Liver (tissue), 9 donors: ENCODE measurements around the gene CENPU. TPM values are rescaled to one million over a fixed set of nuclear protein-coding genes. Genes with fewer than 3 reads are reported as not detected.
A peak's percentile ranks its signal among the peaks of the same experiment; 100 is the strongest.

Source experiments
- DNase-seq: peaks from one replicate; pipeline ENCODE4 v3.0.0-alpha.2; 2017; ENCODE audit warnings: low spot score
- H3K27ac ChIP-seq, 2 donors: one replicate each; pipeline ENCODE4 v1.7.0; 2013; ENCODE audit warnings: inconsistent platforms in 2 of 2, low read length in 2 of 2, control low read depth in 1 of 2, low read depth in 1 of 2, mild to moderate bottlenecking in 1 of 2
- H3K27me3 ChIP-seq, 4 donors: one replicate each; pipeline versions ENCODE4 v1.6.1 to v1.7.0; 2013; ENCODE audit warnings: low read length in 3 of 4, inconsistent platforms in 1 of 4, mild to moderate bottlenecking in 1 of 4, moderate library complexity in 1 of 4; ENCODE audit not compliant: control insufficient read depth in 4 of 4, insufficient read depth in 4 of 4
- H3K36me3 ChIP-seq, 4 donors: one replicate each; pipeline versions ENCODE4 v1.6.1 to v1.7.0; 2013; ENCODE audit warnings: low read length in 3 of 4, mild to moderate bottlenecking in 3 of 4, low read depth in 1 of 4, moderate library complexity in 1 of 4; ENCODE audit not compliant: control insufficient read depth in 4 of 4, insufficient read depth in 3 of 4
- H3K4me1 ChIP-seq, 4 donors: one replicate each; pipeline versions ENCODE4 v1.6.1 to v1.7.0; 2013; ENCODE audit warnings: low read length in 3 of 4, mild to moderate bottlenecking in 3 of 4, moderate library complexity in 1 of 4; ENCODE audit not compliant: control insufficient read depth in 4 of 4, insufficient read depth in 4 of 4
- H3K4me3 ChIP-seq, 3 donors: one replicate each; pipeline versions ENCODE4 v1.6.1 to v1.7.0; 2013; ENCODE audit warnings: low read length in 3 of 3, control low read depth in 1 of 3, low read depth in 1 of 3, mild to moderate bottlenecking in 1 of 3
- H3K9ac ChIP-seq, 2 donors: one replicate each; pipeline ENCODE4 v1.7.0; 2013; ENCODE audit warnings: low read length in 2 of 2, mild to moderate bottlenecking in 2 of 2, moderate library complexity in 2 of 2, control low read depth in 1 of 2, low read depth in 1 of 2
- H3K9me3 ChIP-seq, 4 donors: one replicate each; pipeline versions ENCODE4 v1.6.1 to v1.7.0; 2013; ENCODE audit warnings: low read length in 3 of 4; ENCODE audit not compliant: control insufficient read depth in 4 of 4
- ATF3 ChIP-seq: IDR thresholded peaks from 2 replicates; pipeline ENCODE4 v1.6.1; 2016; ENCODE audit warnings: antibody characterized with exemption
- CTCF ChIP-seq: fragments of 150-350 bp; IDR thresholded peaks from 2 replicates; pipeline ENCODE4 v1.5.1; 2017; ENCODE audit warnings: improper control_type of control experiment, low read depth, low read length; ENCODE audit not compliant: missing input control
- EGR1 ChIP-seq, 2 donors: IDR thresholded peaks; 2 replicates each; pipeline ENCODE4 v1.6.1; 2016 to 2018; ENCODE audit warnings: antibody characterized with exemption in 2 of 2, low read depth in 2 of 2
- FOXA1 ChIP-seq: IDR thresholded peaks from 2 replicates; pipeline ENCODE4 v1.6.1; 2016; ENCODE audit warnings: antibody characterized with exemption
- FOXA2 ChIP-seq: IDR thresholded peaks from 2 replicates; pipeline ENCODE4 v1.6.1; 2016; ENCODE audit warnings: antibody characterized with exemption
- GABPA ChIP-seq, 2 donors: IDR thresholded peaks in 1 of 2; conservative IDR thresholded peaks in 1 of 2; 2 replicates each; pipeline ENCODE4 v1.6.1; 2016; ENCODE audit warnings: antibody characterized with exemption in 2 of 2, mild to moderate bottlenecking in 1 of 2, moderate library complexity in 1 of 2
- HNF4A ChIP-seq, 2 donors: conservative IDR thresholded peaks; 2 replicates each; pipeline ENCODE4 v1.6.1; 2016; ENCODE audit warnings: antibody characterized with exemption in 2 of 2, mild to moderate bottlenecking in 2 of 2
- HNF4G ChIP-seq: IDR thresholded peaks from 2 replicates; pipeline ENCODE4 v1.6.1; 2016; ENCODE audit warnings: antibody characterized with exemption
- JUND ChIP-seq, 2 donors: IDR thresholded peaks; 2 replicates each; pipeline ENCODE4 v1.6.1; 2016; ENCODE audit warnings: antibody characterized with exemption in 2 of 2
- MAX ChIP-seq: IDR thresholded peaks from 2 replicates; pipeline ENCODE4 v1.6.1; 2016; ENCODE audit warnings: antibody characterized with exemption
- NR2F2 ChIP-seq: IDR thresholded peaks from 2 replicates; pipeline ENCODE4 v1.6.1; 2016; ENCODE audit warnings: antibody characterized with exemption
- RAD21 ChIP-seq, 2 donors: IDR thresholded peaks; 2 replicates each; pipeline ENCODE4 v1.6.1; 2016; ENCODE audit warnings: antibody characterized with exemption in 2 of 2, mild to moderate bottlenecking in 2 of 2
- REST ChIP-seq: IDR thresholded peaks from 2 replicates; pipeline ENCODE4 v1.6.1; 2016; ENCODE audit warnings: antibody characterized with exemption, mild to moderate bottlenecking
- RXRA ChIP-seq, 2 donors: IDR thresholded peaks; 2 replicates each; pipeline ENCODE4 v1.6.1; 2017 to 2018; ENCODE audit warnings: antibody characterized with exemption in 2 of 2, mild to moderate bottlenecking in 1 of 2
- SP1 ChIP-seq: IDR thresholded peaks from 2 replicates; pipeline ENCODE4 v1.6.1; 2018; ENCODE audit warnings: antibody characterized with exemption, mild to moderate bottlenecking
- TAF1 ChIP-seq: conservative IDR thresholded peaks from 2 replicates; pipeline ENCODE4 v1.6.1; 2016; ENCODE audit warnings: antibody characterized with exemption, mild to moderate bottlenecking
- YY1 ChIP-seq: IDR thresholded peaks from 2 replicates; pipeline ENCODE4 v1.6.1; 2016; ENCODE audit warnings: antibody characterized with exemption, mild to moderate bottlenecking
- WGBS: extraction: QIAGEN DNeasy Blood & Tissue Kit; methylation state at CpG from one replicate; pipeline ENCODE4 v1.1.7; 2013; 5-methylcytosine and 5-hydroxymethylcytosine counted together
- polyA plus RNA-seq, 2 donors: library from polyadenylated mRNA; stranded (reverse) in 1 of 2; unstranded in 1 of 2; fragments of 200-250 nt in 1 of 2; fragments of >200 nt in 1 of 2; fragmentation: Nextera tagmentation in 1 of 2; extraction: Ambion mirVana in 1 of 2; gene quantifications; one replicate each; pipeline versions ENCODE4 v1.2.1 to v1.2.3, GENCODE V29; 2013 to 2015
- total RNA-seq, 2 donors: library from RNA; depleted of rRNA; stranded (reverse); fragments of >200 nt; gene quantifications; one replicate each; pipeline ENCODE4 v1.2.3, GENCODE V29; 2014
- TF ChIP-seq, protein P1 (sequence below): IDR thresholded peaks from 2 replicates; pipeline ENCODE4 v1.6.1; 2016; ENCODE audit warnings: antibody characterized with exemption
- donor health status: healthy.
- donor health status: healthy.
- donor health status: healthy.
- donor health status: healthy.
- donor health status: healthy.

Gene CENPU
- total and polyA plus RNA-seq, 4 donors, result 1.2 to 22.0 (median 1.8) TPM

- peaks cover 3 to 42% (median 27%) of the 10 kb centered on the region in 4 donors for H3K4me1 ChIP-seq
- WGBS, result 17% methylated on average over 10 of the region's 10 CpGs
- peak overlapping the region; percentile 67 to 73 for H3K27ac ChIP-seq
- no peaks in the 10 kb centered on the region for H3K27me3 ChIP-seq
- H3K9me3 ChIP-seq, result no peaks in the 10 kb centered on the region
- no peak overlapping the region for H3K4me3 ChIP-seq
- H3K9ac ChIP-seq, result peak overlapping the region in 1 of 2 donors; percentile 23
- H3K36me3 ChIP-seq, result no peaks in the 10 kb centered on the region
- peak; percentile 79 for DNase-seq
- TF ChIP-seq YY1 (no peak), HNF4G (no peak), REST (no peak), JUND (IDR thresholded peaks at IDR 0.05) (peak in 1 of 2 donors; percentile 7), TAF1 (no peak), FOXA2 (no peak), RAD21 (IDR thresholded peaks at IDR 0.05) (peak; percentile 83 to 85), ATF3 (peak; percentile 33), FOXA1 (peak; percentile 16), RXRA (IDR thresholded peaks at IDR 0.05) (peak in 1 of 2 donors; percentile 15), EGR1 (IDR thresholded peaks at IDR 0.05; ENCODE audit: low read depth in 2 of 2) (peak in 1 of 2 donors; percentile 16), CTCF (peak; percentile 53), MAX (no peak), NR2F2 (peak; percentile 26), SP1 (peak; percentile 62), GABPA (IDR thresholded peaks at IDR 0.05 in 1 of 2, conservative IDR thresholded peaks at IDR 0.05 in 1 of 2) (no peak), HNF4A (conservative IDR thresholded peaks at IDR 0.05) (peak in 1 of 2 donors; percentile 25)
- TF ChIP-seq, protein P1, sequence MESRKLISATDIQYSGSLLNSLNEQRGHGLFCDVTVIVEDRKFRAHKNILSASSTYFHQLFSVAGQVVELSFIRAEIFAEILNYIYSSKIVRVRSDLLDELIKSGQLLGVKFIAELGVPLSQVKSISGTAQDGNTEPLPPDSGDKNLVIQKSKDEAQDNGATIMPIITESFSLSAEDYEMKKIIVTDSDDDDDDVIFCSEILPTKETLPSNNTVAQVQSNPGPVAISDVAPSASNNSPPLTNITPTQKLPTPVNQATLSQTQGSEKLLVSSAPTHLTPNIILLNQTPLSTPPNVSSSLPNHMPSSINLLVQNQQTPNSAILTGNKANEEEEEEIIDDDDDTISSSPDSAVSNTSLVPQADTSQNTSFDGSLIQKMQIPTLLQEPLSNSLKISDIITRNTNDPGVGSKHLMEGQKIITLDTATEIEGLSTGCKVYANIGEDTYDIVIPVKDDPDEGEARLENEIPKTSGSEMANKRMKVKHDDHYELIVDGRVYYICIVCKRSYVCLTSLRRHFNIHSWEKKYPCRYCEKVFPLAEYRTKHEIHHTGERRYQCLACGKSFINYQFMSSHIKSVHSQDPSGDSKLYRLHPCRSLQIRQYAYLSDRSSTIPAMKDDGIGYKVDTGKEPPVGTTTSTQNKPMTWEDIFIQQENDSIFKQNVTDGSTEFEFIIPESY, result no peak
Observed at GRCh38 chr4:184745831-184746795, 12.2 kb upstream of the CENPU start.
